ENCODE measurements around the gene HOXB2.
A peak's percentile ranks its signal among the peaks of the same experiment; 100 is the strongest.

The HOXB2 gene

GRCh38 chr17:48544349-48545021 is 424 bp downstream of the HOXB2 start (continued):
- TF ChIP-seq ZNF174 (tag by site-specific recombination; IDR thresholded peaks at IDR 0.05) (no peak), ZNF37A (tag by site-specific recombination; IDR thresholded peaks at IDR 0.05) (no peak), GLI4 (tag by site-specific recombination; IDR thresholded peaks at IDR 0.05) (no peak), ZNF394 (tag by site-specific recombination; IDR thresholded peaks at IDR 0.05; ENCODE audit: borderline replicate concordance) (0 out of 2 replicates have a peak, but pooled peaks have one; percentile 25), ZNF629 (tag by site-specific recombination; IDR thresholded peaks at IDR 0.05) (peak; percentile 18; the same call in 1 of the 2 replicates), EGR2 (tag by site-specific recombination; IDR thresholded peaks at IDR 0.05; ENCODE audit: low read depth) (peak; percentile 29; the same call in 1 of the 2 replicates), ZFHX2 (tag by site-specific recombination; conservative IDR thresholded peaks at IDR 0.05) (peak; percentile 52), TRIM28 (IDR thresholded peaks at IDR 0.05; ENCODE audit: borderline replicate concordance, low read length) (no peak), ZNF660 (tag by site-specific recombination; IDR thresholded peaks at IDR 0.05) (0 out of 2 replicates have a peak, but pooled peaks have one; percentile 17), OSR2 (tag by site-specific recombination; IDR thresholded peaks at IDR 0.05) (0 out of 2 replicates have a peak, but pooled peaks have one; percentile 12), SP7 (tag by site-specific recombination; IDR thresholded peaks at IDR 0.05) (peak; percentile 27; the same call in 1 of the 2 replicates), ZSCAN30 (tag by site-specific recombination; IDR thresholded peaks at IDR 0.05) (0 out of 2 replicates have a peak, but pooled peaks have one; percentile 34), KLF8 (tag by site-specific recombination; IDR thresholded peaks at IDR 0.05) (peak; percentile 38; the same call in 1 of the 2 replicates), ZNF600 (tag by site-specific recombination; IDR thresholded peaks at IDR 0.05) (peak; percentile 40; the same call in 1 of the 2 replicates), IKZF3 (tag by site-specific recombination; IDR thresholded peaks at IDR 0.05) (peak; percentile 66), GLIS2 (tag by site-specific recombination; IDR thresholded peaks at IDR 0.05) (peak; percentile 78), SP3 (tag by site-specific recombination; IDR thresholded peaks at IDR 0.05) (peak; percentile 5; the same call in 1 of the 2 replicates), ZNF501 (tag by site-specific recombination; IDR thresholded peaks at IDR 0.05) (0 out of 2 replicates have a peak, but pooled peaks have one; percentile 25)
- TF ChIP-seq, protein P1, sequence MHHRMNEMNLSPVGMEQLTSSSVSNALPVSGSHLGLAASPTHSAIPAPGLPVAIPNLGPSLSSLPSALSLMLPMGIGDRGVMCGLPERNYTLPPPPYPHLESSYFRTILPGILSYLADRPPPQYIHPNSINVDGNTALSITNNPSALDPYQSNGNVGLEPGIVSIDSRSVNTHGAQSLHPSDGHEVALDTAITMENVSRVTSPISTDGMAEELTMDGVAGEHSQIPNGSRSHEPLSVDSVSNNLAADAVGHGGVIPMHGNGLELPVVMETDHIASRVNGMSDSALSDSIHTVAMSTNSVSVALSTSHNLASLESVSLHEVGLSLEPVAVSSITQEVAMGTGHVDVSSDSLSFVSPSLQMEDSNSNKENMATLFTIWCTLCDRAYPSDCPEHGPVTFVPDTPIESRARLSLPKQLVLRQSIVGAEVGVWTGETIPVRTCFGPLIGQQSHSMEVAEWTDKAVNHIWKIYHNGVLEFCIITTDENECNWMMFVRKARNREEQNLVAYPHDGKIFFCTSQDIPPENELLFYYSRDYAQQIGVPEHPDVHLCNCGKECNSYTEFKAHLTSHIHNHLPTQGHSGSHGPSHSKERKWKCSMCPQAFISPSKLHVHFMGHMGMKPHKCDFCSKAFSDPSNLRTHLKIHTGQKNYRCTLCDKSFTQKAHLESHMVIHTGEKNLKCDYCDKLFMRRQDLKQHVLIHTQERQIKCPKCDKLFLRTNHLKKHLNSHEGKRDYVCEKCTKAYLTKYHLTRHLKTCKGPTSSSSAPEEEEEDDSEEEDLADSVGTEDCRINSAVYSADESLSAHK (tag by site-specific recombination; IDR thresholded peaks at IDR 0.05), result 0 out of 2 replicates have a peak, but pooled peaks have one; percentile 31
- TF ChIP-seq, protein P2, sequence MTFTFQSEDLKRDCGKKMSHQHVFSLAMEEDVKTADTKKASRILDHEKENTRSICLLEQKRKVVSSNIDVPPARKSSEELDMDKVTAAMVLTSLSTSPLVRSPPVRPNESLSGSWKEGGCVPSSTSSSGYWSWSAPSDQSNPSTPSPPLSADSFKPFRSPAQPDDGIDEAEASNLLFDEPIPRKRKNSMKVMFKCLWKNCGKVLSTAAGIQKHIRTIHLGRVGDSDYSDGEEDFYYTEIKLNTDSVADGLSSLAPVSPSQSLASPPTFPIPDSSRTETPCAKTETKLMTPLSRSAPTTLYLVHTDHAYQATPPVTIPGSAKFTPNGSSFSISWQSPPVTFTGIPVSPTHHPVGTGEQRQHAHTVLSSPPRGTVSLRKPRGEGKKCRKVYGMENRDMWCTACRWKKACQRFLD (tag by site-specific recombination; IDR thresholded peaks at IDR 0.05), result no peak
- TF ChIP-seq, protein P3, sequence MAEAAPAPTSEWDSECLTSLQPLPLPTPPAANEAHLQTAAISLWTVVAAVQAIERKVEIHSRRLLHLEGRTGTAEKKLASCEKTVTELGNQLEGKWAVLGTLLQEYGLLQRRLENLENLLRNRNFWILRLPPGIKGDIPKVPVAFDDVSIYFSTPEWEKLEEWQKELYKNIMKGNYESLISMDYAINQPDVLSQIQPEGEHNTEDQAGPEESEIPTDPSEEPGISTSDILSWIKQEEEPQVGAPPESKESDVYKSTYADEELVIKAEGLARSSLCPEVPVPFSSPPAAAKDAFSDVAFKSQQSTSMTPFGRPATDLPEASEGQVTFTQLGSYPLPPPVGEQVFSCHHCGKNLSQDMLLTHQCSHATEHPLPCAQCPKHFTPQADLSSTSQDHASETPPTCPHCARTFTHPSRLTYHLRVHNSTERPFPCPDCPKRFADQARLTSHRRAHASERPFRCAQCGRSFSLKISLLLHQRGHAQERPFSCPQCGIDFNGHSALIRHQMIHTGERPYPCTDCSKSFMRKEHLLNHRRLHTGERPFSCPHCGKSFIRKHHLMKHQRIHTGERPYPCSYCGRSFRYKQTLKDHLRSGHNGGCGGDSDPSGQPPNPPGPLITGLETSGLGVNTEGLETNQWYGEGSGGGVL (tag by site-specific recombination; IDR thresholded peaks at IDR 0.05), result peak; percentile 77

GRCh38 chr17:48543854-48544348 is 1.0 kb downstream of the HOXB2 start:
- peak overlapping the region; percentile 100 for H3K27ac ChIP-seq (ENCODE audit: extremely low read depth, low read depth, low read length)
- H3K36me3 ChIP-seq (ENCODE audit: control insufficient read depth in 2 of 2, insufficient read depth in 1 of 2, low read length in 2 of 2), result peaks cover 0 to 11% of the 10 kb centered on the region in 2 experiments; a peak in 1 of 3 replicates
- ChIA-PET CTCF (interaction anchor here (0.6 to 2.6 kb wide), 4 partner anchors 21 to 109 kb away, joined by 3 to 9 read pairs (median 3); no protein-coding TSS in a partner anchor), POLR2A (interaction anchor here (0.5 to 2.3 kb wide), 5 partner anchors 12 to 245 kb away, joined by 3 to 17 read pairs (median 3); partner anchors contain the start of gene HOXB4)
- H3K4me3 ChIP-seq (ENCODE audit: low read depth, low read length), result peak overlapping the region; percentile 79
- no peaks in the 10 kb centered on the region for H3K9me3 ChIP-seq (ENCODE audit: control insufficient read depth, insufficient read depth, low read depth, low read length)
- H3K4me1 ChIP-seq (ENCODE audit: control insufficient read depth, insufficient read depth, low read length), result peaks cover 41% of the 10 kb centered on the region
- TF ChIP-seq PRDM2 (tag by site-specific recombination; IDR thresholded peaks at IDR 0.05; ENCODE audit: borderline replicate concordance) (no peak), ZNF16 (tag by site-specific recombination; IDR thresholded peaks at IDR 0.05; ENCODE audit: low read depth) (no peak), KLF8 (tag by site-specific recombination; IDR thresholded peaks at IDR 0.05) (peak; percentile 15; the same call in 1 of the 2 replicates), ZNF335 (tag by site-specific recombination; conservative IDR thresholded peaks at IDR 0.05) (peak; percentile 30; the same call in 1 of the 2 replicates), ZNF121 (tag by site-specific recombination; IDR thresholded peaks at IDR 0.05) (no peak)
